Breast epithelium (tissue), 3 donors: ENCODE data around the gene LRGUK.

Source experiments
- POLR2A ChIP-seq: fragments of 450-650 bp; IDR thresholded peaks from one replicate; pipeline ENCODE4 v1.6.1; 2016; ENCODE audit warnings: antibody characterized with exemption, mild to moderate bottlenecking, moderate library complexity
- POLR2AphosphoS5 ChIP-seq, 3 donors: sonication (generic); formaldehyde crosslinking; IDR thresholded peaks; one replicate each; pipeline ENCODE4 v1.6.1; 2017; ENCODE audit warnings: antibody characterized with exemption in 3 of 3
- TF ChIP-seq, protein P1 (sequence below), 3 donors: fragments of 450-650 bp; IDR thresholded peaks; one replicate each; pipeline ENCODE4 v1.5.1; 2016 to 2017; ENCODE audit warnings: antibody characterized with exemption in 3 of 3, mild to moderate bottlenecking in 3 of 3, moderate library complexity in 3 of 3

DNA sequence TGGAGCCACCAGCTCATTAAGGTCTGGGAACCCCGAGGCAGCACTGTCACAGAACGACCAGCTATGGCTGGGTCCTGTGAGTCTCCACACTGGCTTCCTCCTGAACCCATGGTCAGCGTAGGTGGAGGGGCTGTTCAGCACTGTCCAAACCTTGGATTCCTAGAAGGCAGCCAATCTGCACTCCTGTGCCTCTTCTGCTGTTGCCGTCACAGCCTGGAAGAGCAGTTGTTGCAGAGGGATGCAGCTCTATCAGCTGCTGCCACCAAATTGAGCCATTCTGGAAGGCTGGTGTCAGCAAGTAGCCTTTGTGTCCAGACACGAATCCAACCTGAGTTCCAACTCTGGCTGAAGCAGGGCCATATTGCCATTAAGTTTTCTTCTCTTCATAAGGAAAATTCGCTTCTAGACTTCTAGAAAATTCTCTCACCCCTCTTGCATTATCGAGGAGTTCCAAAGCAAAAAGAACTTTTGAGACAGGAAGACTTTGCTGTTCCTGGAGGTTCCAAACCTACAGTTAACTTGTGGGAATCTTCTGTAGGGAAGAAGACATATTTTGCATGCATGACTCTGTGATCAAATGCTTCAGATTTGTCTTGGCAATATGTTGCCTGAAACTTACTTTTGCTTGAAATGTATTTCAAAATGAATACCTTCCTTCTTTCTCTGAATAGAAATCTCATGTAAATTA, 84.0 kb downstream of the LRGUK start:
- TF ChIP-seq, protein P1, sequence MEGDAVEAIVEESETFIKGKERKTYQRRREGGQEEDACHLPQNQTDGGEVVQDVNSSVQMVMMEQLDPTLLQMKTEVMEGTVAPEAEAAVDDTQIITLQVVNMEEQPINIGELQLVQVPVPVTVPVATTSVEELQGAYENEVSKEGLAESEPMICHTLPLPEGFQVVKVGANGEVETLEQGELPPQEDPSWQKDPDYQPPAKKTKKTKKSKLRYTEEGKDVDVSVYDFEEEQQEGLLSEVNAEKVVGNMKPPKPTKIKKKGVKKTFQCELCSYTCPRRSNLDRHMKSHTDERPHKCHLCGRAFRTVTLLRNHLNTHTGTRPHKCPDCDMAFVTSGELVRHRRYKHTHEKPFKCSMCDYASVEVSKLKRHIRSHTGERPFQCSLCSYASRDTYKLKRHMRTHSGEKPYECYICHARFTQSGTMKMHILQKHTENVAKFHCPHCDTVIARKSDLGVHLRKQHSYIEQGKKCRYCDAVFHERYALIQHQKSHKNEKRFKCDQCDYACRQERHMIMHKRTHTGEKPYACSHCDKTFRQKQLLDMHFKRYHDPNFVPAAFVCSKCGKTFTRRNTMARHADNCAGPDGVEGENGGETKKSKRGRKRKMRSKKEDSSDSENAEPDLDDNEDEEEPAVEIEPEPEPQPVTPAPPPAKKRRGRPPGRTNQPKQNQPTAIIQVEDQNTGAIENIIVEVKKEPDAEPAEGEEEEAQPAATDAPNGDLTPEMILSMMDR (IDR thresholded peaks at IDR 0.05) = no peak
- no peak for TF ChIP-seq POLR2AphosphoS5 (IDR thresholded peaks at IDR 0.05)
- no peak for TF ChIP-seq POLR2A
